Prostate gland (tissue), 2 donors: Measurements from ENCODE around the gene UTP25.

Source experiments
- CTCF ChIP-seq, 4 experiments: fragments of 200-600 bp in 2 of 4; fragments of 450-650 bp in 2 of 4; sonication (generic) in 2 of 4; IDR thresholded peaks; 1 replicate in 3 of 4; 2 replicates in 1 of 4; pipeline ENCODE4 v1.5.1; 2016 to 2019; ENCODE audit warnings: antibody characterized with exemption in 4 of 4, mild to moderate bottlenecking in 2 of 4, moderate library complexity in 2 of 4
- POLR2A ChIP-seq: fragments of 450-650 bp; IDR thresholded peaks from one replicate; pipeline ENCODE4 v1.6.1; 2016; ENCODE audit warnings: antibody characterized with exemption, mild to moderate bottlenecking
- POLR2AphosphoS5 ChIP-seq: sonication (generic); formaldehyde crosslinking; IDR thresholded peaks from one replicate; pipeline ENCODE4 v1.6.1; 2017; ENCODE audit warnings: antibody characterized with exemption

- TF ChIP-seq CTCF (IDR thresholded peaks at IDR 0.05): no peak
- TF ChIP-seq POLR2AphosphoS5: no peak
- no peak for TF ChIP-seq POLR2A
These were observed 61.3 kb downstream of the UTP25 start for GRCh38 chr1:209889077-209889418.
